ENCODE results near the gene SNX21. TPM values are rescaled to one million over a fixed set of nuclear protein-coding genes. Genes with fewer than 3 reads are reported as not detected.
A peak's percentile ranks its signal among the peaks of the same experiment; 100 is the strongest.

Gene SNX21
- total RNA-seq, 2 experiments from 2014 or later, result 1.2 to 1.4 TPM

DNA sequence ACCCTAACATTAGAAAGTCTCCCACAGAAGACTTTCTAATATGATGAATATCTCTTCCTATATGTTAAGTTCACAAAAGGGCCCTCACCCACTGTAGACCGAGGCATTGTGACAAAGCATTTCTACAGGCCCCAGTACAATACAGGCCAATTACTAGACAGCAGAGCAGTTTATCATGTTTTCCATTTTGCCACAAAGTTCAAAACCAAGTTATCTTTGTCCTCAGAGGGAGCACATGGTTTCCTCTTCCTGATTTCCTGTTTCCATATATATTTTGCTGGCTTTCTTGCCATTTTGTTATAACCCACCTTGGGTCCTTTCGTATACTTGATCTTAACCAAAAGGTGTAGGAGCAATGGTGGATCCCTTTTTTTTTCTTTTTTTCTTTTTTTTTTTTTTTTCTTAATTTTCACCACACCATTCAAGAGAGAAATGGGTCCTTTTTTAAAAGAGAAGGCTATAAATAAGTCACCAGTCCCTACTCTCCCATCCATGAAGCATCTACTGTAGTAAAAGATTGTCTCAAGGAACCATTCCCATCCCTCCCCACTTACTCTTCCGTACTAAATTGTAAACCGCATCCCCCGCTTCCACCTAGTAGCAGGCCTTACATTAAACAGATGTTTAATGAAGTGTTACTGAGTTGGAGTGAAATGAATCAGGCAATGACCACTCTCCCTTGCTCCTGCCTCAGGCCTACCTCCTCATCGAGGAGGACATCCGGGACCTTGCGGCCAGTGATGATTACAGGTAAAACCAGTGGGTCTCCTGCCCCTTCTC lies 23.2 kb upstream of the SNX21 start:
- Mint-ChIP-seq H3K4me1 (peaks cover 18% of the 10 kb centered on the region), H3K9me3 (ENCODE audit: low read depth) (no peaks in the 10 kb centered on the region), H3K4me3 (no peak overlapping the region), H3K27me3 (no peaks in the 10 kb centered on the region), H3K36me3 (ENCODE audit: low read depth) (peaks cover 50% of the 10 kb centered on the region), H3K27ac (peak overlapping the region; percentile 29)
- CTCF ChIA-PET, result interaction anchor here (1.5 to 2.2 kb wide), 2 partner anchors 14 to 160 kb away, joined by 4 to 5 read pairs; no protein-coding TSS in a partner anchor
- POLR2A ChIA-PET, result interaction anchor here (1.1 kb wide), 1 partner anchor 25 kb away, joined by 3 read pairs; no protein-coding TSS in a partner anchor
- ATAC-seq (no peak), DNase-seq (no peak)
- intact Hi-C loops (cut with DNase I, micrococcal nuclease), result no loop called here

DNA sequence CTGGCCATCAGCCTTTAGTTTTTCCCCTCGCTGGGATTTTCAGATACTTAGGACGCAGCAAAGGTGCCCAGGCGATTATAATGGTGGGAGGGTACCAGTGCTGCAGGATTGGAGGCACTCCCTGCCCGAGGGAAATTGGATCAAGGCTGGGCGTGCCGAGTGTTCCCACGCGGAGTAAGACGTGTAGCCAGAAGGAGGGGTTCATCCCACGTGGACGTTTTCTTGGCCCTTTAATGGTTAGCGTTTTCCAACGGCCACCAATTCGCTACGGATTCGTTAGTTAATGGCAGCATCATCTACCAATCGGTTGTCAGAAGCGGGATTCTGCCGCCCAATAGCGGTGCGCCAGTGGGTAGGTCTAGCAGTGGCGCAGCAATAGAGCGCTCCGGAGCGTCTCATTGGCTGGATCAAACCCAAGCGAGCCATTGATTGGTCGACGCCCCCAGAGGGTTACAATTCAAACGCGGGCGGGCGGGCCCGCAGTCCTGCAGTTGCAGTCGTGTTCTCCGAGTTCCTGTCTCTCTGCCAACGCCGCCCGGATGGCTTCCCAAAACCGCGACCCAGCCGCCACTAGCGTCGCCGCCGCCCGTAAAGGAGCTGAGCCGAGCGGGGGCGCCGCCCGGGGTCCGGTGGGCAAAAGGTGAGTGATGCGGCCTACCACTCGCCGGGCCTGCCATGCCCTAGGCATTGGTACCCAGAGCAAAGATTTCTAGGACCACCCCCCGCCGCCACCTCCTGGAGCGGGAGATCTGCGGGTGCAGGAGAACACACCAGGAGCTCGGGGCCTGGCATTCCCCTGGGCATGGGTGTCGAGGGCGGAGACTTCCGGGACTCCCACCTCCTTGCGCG lies 21.2 kb upstream of the SNX21 start, which contains the start of gene UBE2C:
TSS of gene UBE2C (plus strand) at position 488 of the 849 bp plus-strand sequence. CDS start at position 540, 52 bp downstream.
- ATAC-seq (peak; percentile 100), DNase-seq (peak; percentile 97)
- ChIA-PET CTCF (interaction anchor here (0.6 to 1.6 kb wide), 4 partner anchors 10 to 146 kb away, joined by 3 to 8 read pairs (median 4); no protein-coding TSS in a partner anchor), POLR2A (interaction anchor here (1.0 to 2.1 kb wide), 3 partner anchors 10 to 79 kb away, joined by 3 to 5 read pairs (median 3); partner anchors contain the start of genes CTSA and NEURL2)
- Mint-ChIP-seq H3K27ac (peak within 1 kb of the TSS; percentile 88), H3K4me1 (peaks cover 21% of the 10 kb centered on the region), H3K4me3 (peak within 1 kb of the TSS; percentile 99), H3K9me3 (ENCODE audit: low read depth) (no peaks in the 10 kb centered on the region), H3K27me3 (no peaks in the 10 kb centered on the region), H3K36me3 (ENCODE audit: low read depth) (peaks cover 62% of the 10 kb centered on the region)
- intact Hi-C loops (cut with DNase I, micrococcal nuclease), result loop anchor here (1.0 to 2.0 kb wide), 13 partner anchors 21 to 552 kb away; partner anchors contain the start of genes CTSA (in 2 of the 2), NEURL2 (in 2 of the 2), ACOT8 (in 1 of the 2) and DNTTIP1 (in 1 of the 2)

GRCh38 chr20:45813006-45813340 lies 20.6 kb upstream of the SNX21 start:
- Mint-ChIP-seq H3K4me1 (peaks cover 21% of the 10 kb centered on the region), H3K9me3 (ENCODE audit: low read depth) (no peaks in the 10 kb centered on the region), H3K27me3 (no peaks in the 10 kb centered on the region), H3K27ac (peak overlapping the region; percentile 88), H3K4me3 (peak overlapping the region; percentile 99), H3K36me3 (ENCODE audit: low read depth) (peaks cover 62% of the 10 kb centered on the region)
- intact Hi-C loops (cut with DNase I, micrococcal nuclease), result loop anchor here (2.0 kb wide), 3 partner anchors 78 to 276 kb away; partner anchors contain the start of genes CTSA (in 2 of the 2), NEURL2 (in 2 of the 2), NCOA5 (in 1 of the 2) and PCIF1 (in 1 of the 2)
- no peak for ATAC-seq
- DNase-seq, result no peak
- POLR2A ChIA-PET, result interaction anchor here (0.7 to 2.1 kb wide), 4 partner anchors 10 to 258 kb away, joined by 3 to 5 read pairs (median 4); partner anchors contain the start of genes CTSA and NEURL2
- CTCF ChIA-PET, result interaction anchor here (0.6 to 1.6 kb wide), 6 partner anchors 9 to 776 kb away, joined by 3 to 8 read pairs (median 4); no protein-coding TSS in a partner anchor

DNA sequence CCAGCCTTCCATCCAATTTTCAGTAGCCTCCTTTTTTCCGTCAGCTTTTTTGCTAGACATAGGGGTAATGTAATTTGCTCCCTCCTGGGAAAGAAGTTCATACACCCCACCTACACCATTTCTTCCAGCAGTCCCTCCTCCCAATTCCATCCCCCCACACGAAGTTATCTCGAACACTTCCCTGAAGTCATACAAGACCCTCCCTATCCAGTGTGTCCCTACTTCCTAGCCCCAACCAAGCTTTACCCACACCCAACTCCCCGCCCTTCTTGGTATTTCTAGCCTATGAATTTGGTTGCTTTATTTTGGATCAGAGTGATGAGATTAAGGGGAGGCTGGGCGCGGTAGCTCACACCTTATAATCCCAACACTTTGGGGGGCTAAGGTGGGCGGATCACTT lies 20.1 kb upstream of the SNX21 start:
- Mint-ChIP-seq H3K9me3 (ENCODE audit: low read depth) (no peaks in the 10 kb centered on the region), H3K36me3 (ENCODE audit: low read depth) (peaks cover 62% of the 10 kb centered on the region), H3K4me1 (peaks cover 21% of the 10 kb centered on the region), H3K27ac (peak overlapping the region; percentile 88), H3K4me3 (peak overlapping the region; percentile 99), H3K27me3 (no peaks in the 10 kb centered on the region)
- ChIA-PET POLR2A (interaction anchor here (0.5 to 2.1 kb wide), 8 partner anchors 9 to 257 kb away, joined by 3 to 5 read pairs (median 3); partner anchors contain the start of genes CTSA and NEURL2), CTCF (interaction anchor here (0.6 to 1.6 kb wide), 8 partner anchors 9 to 776 kb away, joined by 3 to 8 read pairs (median 4); no protein-coding TSS in a partner anchor)
- ATAC-seq (no peak), DNase-seq (no peak)
- intact Hi-C loops (cut with DNase I, micrococcal nuclease), result loop anchor here (2.0 kb wide), 3 partner anchors 77 to 275 kb away; partner anchors contain the start of genes CTSA (in 2 of the 2), NEURL2 (in 2 of the 2), NCOA5 (in 1 of the 2) and PCIF1 (in 1 of the 2)

DNA sequence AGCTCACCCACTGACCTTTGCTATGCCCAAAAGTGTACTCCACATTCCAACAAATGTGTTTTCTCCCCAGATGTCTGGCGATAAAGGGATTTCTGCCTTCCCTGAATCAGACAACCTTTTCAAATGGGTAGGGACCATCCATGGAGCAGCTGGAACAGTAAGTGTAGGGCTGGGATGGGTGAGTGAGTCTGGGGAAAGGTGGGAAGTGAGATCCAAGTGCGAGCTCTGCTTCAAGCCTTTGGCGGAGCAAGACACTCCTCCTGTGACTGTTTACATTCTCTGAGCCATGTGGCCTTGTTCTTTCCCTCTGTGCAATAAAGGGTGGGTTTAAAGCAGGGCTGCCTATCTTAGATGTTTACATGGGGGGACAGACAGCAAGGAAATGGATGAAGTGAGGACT lies 19.3 kb upstream of the SNX21 start:
- no peak overlapping the region for H3K4me3 Mint-ChIP-seq

GRCh38 chr20:45816951-45817350 lies 16.6 kb upstream of the SNX21 start:
- no peak for DNase-seq
- POLR2A ChIA-PET, result interaction anchor here (0.6 to 0.9 kb wide), 4 partner anchors 34 to 134 kb away, joined by 3 read pairs; no protein-coding TSS in a partner anchor
- Mint-ChIP-seq H3K27me3 (peaks cover 6% of the 10 kb centered on the region), H3K4me1 (peaks cover 16% of the 10 kb centered on the region), H3K9me3 (ENCODE audit: low read depth) (no peaks in the 10 kb centered on the region), H3K27ac (no peak overlapping the region), H3K4me3 (no peak overlapping the region), H3K36me3 (ENCODE audit: low read depth) (peaks cover 39% of the 10 kb centered on the region)
- CTCF ChIA-PET, result interaction anchor here (1.3 kb wide), 2 partner anchors 9 to 39 kb away, joined by 3 read pairs; no protein-coding TSS in a partner anchor
- intact Hi-C loops (cut with DNase I, micrococcal nuclease), result no loop called here
- ATAC-seq, result no peak

More for the DNA sequence above, 19.3 kb upstream of the SNX21 start:
- Mint-ChIP-seq H3K4me1 (peaks cover 21% of the 10 kb centered on the region), H3K27ac (no peak overlapping the region), H3K27me3 (no peaks in the 10 kb centered on the region), H3K36me3 (ENCODE audit: low read depth) (peaks cover 60% of the 10 kb centered on the region), H3K9me3 (ENCODE audit: low read depth) (no peaks in the 10 kb centered on the region)
- ChIA-PET CTCF (interaction anchor here (0.7 to 1.6 kb wide), 3 partner anchors 8 to 156 kb away, joined by 3 to 4 read pairs (median 4); no protein-coding TSS in a partner anchor), POLR2A (interaction anchor here (2.1 kb wide), 1 partner anchor 77 kb away, joined by 5 read pairs; the partner anchor contains the start of genes CTSA and NEURL2)
- ATAC-seq (no peak), DNase-seq (no peak)
- intact Hi-C loops (cut with DNase I, micrococcal nuclease), result no loop called here

DNA sequence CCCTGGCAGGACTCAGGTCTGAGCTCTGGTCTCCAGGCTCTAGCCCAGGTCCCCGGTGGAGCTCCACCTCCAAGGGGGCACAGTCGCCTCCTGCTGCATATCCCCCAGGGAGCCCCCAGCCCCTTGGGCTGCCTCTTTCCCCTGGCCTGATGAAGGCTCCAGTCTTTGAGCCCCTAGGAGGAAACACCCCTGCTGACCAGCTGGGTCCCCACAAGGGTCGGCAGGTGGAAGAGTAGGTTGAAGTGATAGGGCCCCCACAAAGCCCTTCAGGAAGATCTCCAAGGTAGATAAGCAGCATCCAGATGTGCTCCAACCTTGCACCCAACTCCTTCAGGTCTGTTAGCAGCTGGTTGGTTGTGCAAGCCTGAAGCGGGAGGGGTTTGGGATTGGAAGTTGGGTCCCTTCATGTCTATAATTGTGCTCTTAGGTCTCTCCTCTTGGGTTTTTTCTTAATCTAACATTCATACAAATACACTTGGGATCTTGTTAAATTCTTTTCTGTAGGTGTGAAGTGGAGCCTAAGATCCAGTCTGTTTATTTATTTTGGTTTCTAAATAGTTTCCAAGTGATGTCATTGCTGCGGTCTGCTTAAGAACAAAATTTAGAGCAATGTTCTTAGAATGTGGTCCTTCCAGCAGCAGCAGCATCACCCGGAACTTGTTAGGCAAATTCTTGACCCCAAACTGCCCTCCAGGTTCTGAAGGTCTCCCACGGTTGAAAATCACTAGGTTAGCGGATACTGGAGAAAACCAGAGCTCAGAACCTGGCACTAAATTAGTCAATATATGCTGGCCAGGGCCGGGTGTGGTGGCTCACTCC lies 16.0 kb upstream of the SNX21 start:
- H3K27ac Mint-ChIP-seq, result no peak overlapping the region
- ChIA-PET CTCF (interaction anchor here (1.3 kb wide), 2 partner anchors 8 to 38 kb away, joined by 3 read pairs; no protein-coding TSS in a partner anchor), POLR2A (interaction anchor here (0.6 to 0.9 kb wide), 3 partner anchors 33 to 133 kb away, joined by 3 read pairs; no protein-coding TSS in a partner anchor)
- DNase-seq (no peak), ATAC-seq (no peak)
- no peak overlapping the region for H3K4me3 Mint-ChIP-seq
- peaks cover 13% of the 10 kb centered on the region for H3K4me1 Mint-ChIP-seq
- peaks cover 36% of the 10 kb centered on the region for H3K36me3 Mint-ChIP-seq (ENCODE audit: low read depth)
- H3K27me3 Mint-ChIP-seq, result peaks cover 11% of the 10 kb centered on the region
- intact Hi-C loops (cut with DNase I, micrococcal nuclease), result no loop called here
- H3K9me3 Mint-ChIP-seq (ENCODE audit: low read depth), result no peaks in the 10 kb centered on the region

GRCh38 chr20:45818239-45818638 lies 15.4 kb upstream of the SNX21 start:
- ChIA-PET CTCF (no interaction called here), POLR2A (no interaction called here)
- no peaks in the 10 kb centered on the region for H3K9me3 Mint-ChIP-seq (ENCODE audit: low read depth)
- H3K27ac Mint-ChIP-seq, result no peak overlapping the region
- intact Hi-C loops (cut with DNase I, micrococcal nuclease), result no loop called here
- no peak overlapping the region for H3K4me3 Mint-ChIP-seq
- H3K36me3 Mint-ChIP-seq (ENCODE audit: low read depth), result peaks cover 30% of the 10 kb centered on the region
- DNase-seq (no peak), ATAC-seq (no peak)
- H3K4me1 Mint-ChIP-seq, result peaks cover 7% of the 10 kb centered on the region
- H3K27me3 Mint-ChIP-seq, result peaks cover 14% of the 10 kb centered on the region

GRCh38 chr20:45819466-45819865 lies 14.1 kb upstream of the SNX21 start:
- H3K4me3 Mint-ChIP-seq, result no peak overlapping the region
- peaks cover 12% of the 10 kb centered on the region for H3K4me1 Mint-ChIP-seq
- ChIA-PET POLR2A (interaction anchor here (0.7 kb wide), 1 partner anchor 115 kb away, joined by 4 read pairs; no protein-coding TSS in a partner anchor), CTCF (no interaction called here)
- H3K27ac Mint-ChIP-seq, result no peak overlapping the region
- peaks cover 20% of the 10 kb centered on the region for H3K36me3 Mint-ChIP-seq (ENCODE audit: low read depth)
- intact Hi-C loops (cut with DNase I, micrococcal nuclease), result no loop called here
- ATAC-seq, result no peak
- peaks cover 26% of the 10 kb centered on the region for H3K27me3 Mint-ChIP-seq
- H3K9me3 Mint-ChIP-seq (ENCODE audit: low read depth), result no peaks in the 10 kb centered on the region
- no peak for DNase-seq

DNA sequence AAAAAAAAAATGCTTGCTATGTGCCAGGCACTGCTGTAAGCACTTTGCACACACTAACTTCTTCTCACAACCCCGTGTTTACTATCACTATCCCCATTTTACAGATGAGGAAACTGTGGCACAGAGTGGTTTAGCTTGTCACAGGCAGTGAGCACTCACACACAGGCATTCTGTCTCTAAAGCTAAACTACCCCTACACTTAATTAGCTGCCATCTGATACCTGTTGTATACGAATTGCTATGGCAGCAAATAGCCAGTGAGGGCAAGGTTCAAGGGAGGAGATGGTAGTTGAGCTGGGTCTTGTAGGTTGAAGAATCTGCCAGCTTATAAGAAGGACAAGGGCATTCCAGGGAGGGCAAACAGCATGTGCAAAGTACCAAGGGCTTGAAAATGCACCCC lies 11.7 kb upstream of the SNX21 start:
- no peak overlapping the region for H3K4me3 Mint-ChIP-seq
- peaks cover 29% of the 10 kb centered on the region for H3K27me3 Mint-ChIP-seq
- H3K36me3 Mint-ChIP-seq (ENCODE audit: low read depth), result peaks cover 2% of the 10 kb centered on the region
- no peak for DNase-seq
- ATAC-seq, result no peak
- H3K4me1 Mint-ChIP-seq, result peaks cover 9% of the 10 kb centered on the region
- H3K9me3 Mint-ChIP-seq (ENCODE audit: low read depth), result no peaks in the 10 kb centered on the region
- ChIA-PET CTCF (interaction anchor here (0.6 to 1.8 kb wide), 5 partner anchors 8 to 193 kb away, joined by 3 to 7 read pairs (median 4); no protein-coding TSS in a partner anchor), POLR2A (no interaction called here)
- intact Hi-C loops (cut with DNase I, micrococcal nuclease), result loop anchor here in 1 of 2 experiments (5.0 kb wide), 1 partner anchor 190 kb away; no protein-coding TSS in a partner anchor
- H3K27ac Mint-ChIP-seq, result no peak overlapping the region
